Ishikawa (cell line): Measurements from ENCODE around the gene EPB41L2.

Experiments used
- CEBPB ChIP-seq: IDR thresholded peaks from 2 replicates; pipeline ENCODE4 v1.6.1; 2012
- CREB1 ChIP-seq: IDR thresholded peaks from 2 replicates; pipeline ENCODE4 v1.6.1; 2012; ENCODE audit warnings: low read depth
- EGR1 ChIP-seq: IDR thresholded peaks from 2 replicates; pipeline ENCODE4 v1.6.1; 2012
- EP300 ChIP-seq: IDR thresholded peaks from 2 replicates; pipeline ENCODE4 v1.6.1; 2012; ENCODE audit warnings: borderline replicate concordance
- FOXM1 ChIP-seq: IDR thresholded peaks from 2 replicates; pipeline ENCODE4 v1.6.1; 2012; ENCODE audit warnings: low read depth, borderline replicate concordance
- NFIC ChIP-seq: IDR thresholded peaks from 2 replicates; pipeline ENCODE4 v1.6.1; 2012
- RAD21 ChIP-seq: IDR thresholded peaks from 2 replicates; pipeline ENCODE4 v1.6.1; 2012; ENCODE audit warnings: low read depth
- REST ChIP-seq: IDR thresholded peaks from 2 replicates; pipeline ENCODE4 v1.6.1; 2012; ENCODE audit warnings: low read depth, mild to moderate bottlenecking
- TAF1 ChIP-seq: IDR thresholded peaks from 2 replicates; pipeline ENCODE4 v1.6.1; 2012; ENCODE audit warnings: low read depth, mild to moderate bottlenecking
- TCF12 ChIP-seq: IDR thresholded peaks from 2 replicates; pipeline ENCODE4 v1.6.1; 2012; ENCODE audit warnings: low read depth
- TEAD4 ChIP-seq: IDR thresholded peaks from 2 replicates; pipeline ENCODE4 v1.6.1; 2012
- YY1 ChIP-seq: IDR thresholded peaks from 2 replicates; pipeline ENCODE4 v1.6.1; 2012; ENCODE audit warnings: low read depth
- ZBTB7A ChIP-seq: IDR thresholded peaks from 2 replicates; pipeline ENCODE4 v1.6.1; 2012; ENCODE audit warnings: low read depth
- TF ChIP-seq, protein P1 (sequence below): IDR thresholded peaks from 2 replicates; pipeline ENCODE4 v1.6.1; 2012
- TF ChIP-seq, protein P2 (sequence below): IDR thresholded peaks from 2 replicates; pipeline ENCODE4 v1.6.1; 2012

EPB41L2 gene

DNA sequence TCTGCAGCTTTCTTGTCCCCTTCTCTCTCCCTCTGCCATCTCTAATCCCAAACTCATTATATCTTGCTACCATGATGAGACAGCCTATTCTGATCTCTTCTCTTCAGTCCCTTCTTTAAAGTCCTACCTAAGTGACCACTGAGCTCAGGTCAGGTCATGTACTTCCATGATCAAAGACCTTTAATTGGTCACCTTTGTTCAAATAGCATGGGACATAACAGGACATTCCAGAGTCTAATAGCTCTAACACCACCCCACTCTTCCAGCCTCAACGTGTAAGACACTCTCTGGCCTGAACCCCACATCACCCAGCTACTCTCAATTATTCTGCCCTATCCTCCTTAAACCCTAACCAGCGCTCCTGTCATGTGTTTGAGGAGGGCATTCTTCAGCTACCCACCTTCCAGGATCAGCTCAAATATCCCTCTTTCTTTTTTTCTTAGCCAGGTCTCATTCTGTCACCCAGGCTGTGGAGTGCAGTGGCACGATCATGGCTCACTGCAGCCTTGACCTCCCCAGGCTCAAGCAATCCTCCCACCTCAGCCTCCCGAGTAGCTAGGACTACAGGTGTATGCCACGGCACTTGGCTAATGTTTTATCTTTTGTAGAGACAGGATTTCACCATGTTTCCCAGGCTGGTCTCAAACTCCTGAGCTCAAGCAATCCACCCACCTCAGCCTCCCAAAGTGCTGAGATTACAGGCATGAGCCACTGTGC, 237.9 kb downstream of the EPB41L2 start:
- TF ChIP-seq, protein P1, sequence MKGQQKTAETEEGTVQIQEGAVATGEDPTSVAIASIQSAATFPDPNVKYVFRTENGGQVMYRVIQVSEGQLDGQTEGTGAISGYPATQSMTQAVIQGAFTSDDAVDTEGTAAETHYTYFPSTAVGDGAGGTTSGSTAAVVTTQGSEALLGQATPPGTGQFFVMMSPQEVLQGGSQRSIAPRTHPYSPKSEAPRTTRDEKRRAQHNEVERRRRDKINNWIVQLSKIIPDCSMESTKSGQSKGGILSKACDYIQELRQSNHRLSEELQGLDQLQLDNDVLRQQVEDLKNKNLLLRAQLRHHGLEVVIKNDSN = no peak
- TF ChIP-seq TCF12 (no peak), ZBTB7A (no peak), EGR1 (no peak), NFIC (no peak), CREB1 (no peak), TEAD4 (no peak), TAF1 (no peak), CEBPB (no peak), YY1 (no peak), EP300 (no peak)

- TF ChIP-seq EP300 (no peak), FOXM1 (no peak), RAD21 (no peak), NFIC (no peak), YY1 (no peak), ZBTB7A (no peak)
- TF ChIP-seq, protein P2, sequence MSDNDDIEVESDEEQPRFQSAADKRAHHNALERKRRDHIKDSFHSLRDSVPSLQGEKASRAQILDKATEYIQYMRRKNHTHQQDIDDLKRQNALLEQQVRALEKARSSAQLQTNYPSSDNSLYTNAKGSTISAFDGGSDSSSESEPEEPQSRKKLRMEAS = no peak
Measured at GRCh38 chr6:130822736-130823135, 240.3 kb downstream of the EPB41L2 start.

- TF ChIP-seq TEAD4 = no peak
- no peak for TF ChIP-seq ZBTB7A
- no peak for TF ChIP-seq TCF12
- no peak for TF ChIP-seq CEBPB
- TF ChIP-seq, protein P1 = no peak
Measured at GRCh38 chr6:130815200-130816071, 247.6 kb downstream of the EPB41L2 start.

DNA sequence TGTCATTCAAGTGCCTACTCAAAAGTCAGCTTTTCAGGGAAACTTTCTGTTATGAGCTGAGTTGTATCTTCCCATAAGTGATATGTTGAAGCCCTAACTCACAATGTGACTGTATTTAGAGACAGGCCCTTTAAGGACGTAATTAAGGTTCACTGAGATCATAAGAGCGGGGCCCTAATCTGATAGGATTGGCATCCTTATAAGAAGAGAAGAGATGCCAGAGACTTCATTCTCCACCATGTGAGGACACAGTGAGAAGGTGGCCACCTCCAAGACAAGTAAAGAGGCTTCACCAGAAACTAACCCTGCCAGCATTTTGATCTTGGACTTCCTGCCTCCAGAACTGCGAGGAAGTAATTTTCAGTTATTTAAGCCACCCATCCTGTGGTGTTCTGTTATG, 248.5 kb downstream of the EPB41L2 start:
- TF ChIP-seq YY1 (no peak), FOXM1 (no peak), RAD21 (no peak), TEAD4 (no peak), TCF12 (no peak), EGR1 (no peak), ZBTB7A (no peak), REST (no peak), CREB1 (no peak), EP300 (no peak), NFIC (no peak)
- TF ChIP-seq, protein P2 = no peak
- TF ChIP-seq, protein P1 = no peak

GRCh38 chr6:130811932-130812331, 251.1 kb downstream of the EPB41L2 start:
- TF ChIP-seq, protein P1 = no peak
- no peak for TF ChIP-seq CREB1
- TF ChIP-seq TEAD4 = no peak
- TF ChIP-seq TCF12 = no peak
- TF ChIP-seq ZBTB7A = no peak
- TF ChIP-seq REST = no peak
- no peak for TF ChIP-seq EGR1
- TF ChIP-seq RAD21 = no peak
